Measurements from ENCODE around the gene FARSB.

FARSB gene

DNA sequence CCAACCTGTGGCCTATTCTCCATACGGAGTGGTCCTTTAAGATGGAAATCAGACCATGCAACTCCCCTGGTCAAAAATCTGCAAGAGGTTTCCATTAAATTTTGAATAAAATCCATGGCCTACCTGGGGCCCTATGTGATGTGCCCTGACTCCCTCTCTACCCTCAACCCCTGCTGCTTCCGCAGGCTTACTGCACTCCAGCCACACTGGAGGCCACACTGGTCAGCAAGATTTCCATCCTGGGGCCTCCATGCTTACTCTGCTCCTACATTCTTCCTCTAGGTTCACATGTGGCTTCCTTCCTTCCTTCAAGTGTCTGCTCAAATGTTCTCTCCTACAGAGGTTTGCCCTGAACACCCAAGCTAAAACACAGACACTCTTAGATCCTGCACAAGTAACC lies 40.6 kb downstream of the FARSB start:
- TF ChIP-seq, protein P1, sequence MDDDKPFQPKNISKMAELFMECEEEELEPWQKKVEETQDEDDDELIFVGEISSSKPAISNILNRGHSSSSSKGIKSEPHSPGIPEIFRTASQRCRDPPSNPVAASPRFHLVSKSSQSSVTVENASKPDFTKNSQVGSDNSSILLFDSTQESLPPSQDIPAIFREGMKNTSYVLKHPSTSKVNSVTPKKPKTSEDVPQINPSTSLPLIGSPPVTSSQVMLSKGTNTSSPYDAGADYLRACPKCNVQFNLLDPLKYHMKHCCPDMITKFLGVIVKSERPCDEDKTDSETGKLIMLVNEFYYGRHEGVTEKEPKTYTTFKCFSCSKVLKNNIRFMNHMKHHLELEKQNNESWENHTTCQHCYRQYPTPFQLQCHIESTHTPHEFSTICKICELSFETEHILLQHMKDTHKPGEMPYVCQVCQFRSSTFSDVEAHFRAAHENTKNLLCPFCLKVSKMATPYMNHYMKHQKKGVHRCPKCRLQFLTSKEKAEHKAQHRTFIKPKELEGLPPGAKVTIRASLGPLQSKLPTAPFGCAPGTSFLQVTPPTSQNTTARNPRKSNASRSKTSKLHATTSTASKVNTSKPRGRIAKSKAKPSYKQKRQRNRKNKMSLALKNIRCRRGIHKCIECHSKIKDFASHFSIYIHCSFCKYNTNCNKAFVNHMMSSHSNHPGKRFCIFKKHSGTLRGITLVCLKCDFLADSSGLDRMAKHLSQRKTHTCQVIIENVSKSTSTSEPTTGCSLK (tag by site-specific recombination; IDR thresholded peaks at IDR 0.05) = no peak
- TF ChIP-seq ZNF23 (tag by site-specific recombination; IDR thresholded peaks at IDR 0.05; ENCODE audit: borderline replicate concordance) = no peak
- TF ChIP-seq, protein P2, sequence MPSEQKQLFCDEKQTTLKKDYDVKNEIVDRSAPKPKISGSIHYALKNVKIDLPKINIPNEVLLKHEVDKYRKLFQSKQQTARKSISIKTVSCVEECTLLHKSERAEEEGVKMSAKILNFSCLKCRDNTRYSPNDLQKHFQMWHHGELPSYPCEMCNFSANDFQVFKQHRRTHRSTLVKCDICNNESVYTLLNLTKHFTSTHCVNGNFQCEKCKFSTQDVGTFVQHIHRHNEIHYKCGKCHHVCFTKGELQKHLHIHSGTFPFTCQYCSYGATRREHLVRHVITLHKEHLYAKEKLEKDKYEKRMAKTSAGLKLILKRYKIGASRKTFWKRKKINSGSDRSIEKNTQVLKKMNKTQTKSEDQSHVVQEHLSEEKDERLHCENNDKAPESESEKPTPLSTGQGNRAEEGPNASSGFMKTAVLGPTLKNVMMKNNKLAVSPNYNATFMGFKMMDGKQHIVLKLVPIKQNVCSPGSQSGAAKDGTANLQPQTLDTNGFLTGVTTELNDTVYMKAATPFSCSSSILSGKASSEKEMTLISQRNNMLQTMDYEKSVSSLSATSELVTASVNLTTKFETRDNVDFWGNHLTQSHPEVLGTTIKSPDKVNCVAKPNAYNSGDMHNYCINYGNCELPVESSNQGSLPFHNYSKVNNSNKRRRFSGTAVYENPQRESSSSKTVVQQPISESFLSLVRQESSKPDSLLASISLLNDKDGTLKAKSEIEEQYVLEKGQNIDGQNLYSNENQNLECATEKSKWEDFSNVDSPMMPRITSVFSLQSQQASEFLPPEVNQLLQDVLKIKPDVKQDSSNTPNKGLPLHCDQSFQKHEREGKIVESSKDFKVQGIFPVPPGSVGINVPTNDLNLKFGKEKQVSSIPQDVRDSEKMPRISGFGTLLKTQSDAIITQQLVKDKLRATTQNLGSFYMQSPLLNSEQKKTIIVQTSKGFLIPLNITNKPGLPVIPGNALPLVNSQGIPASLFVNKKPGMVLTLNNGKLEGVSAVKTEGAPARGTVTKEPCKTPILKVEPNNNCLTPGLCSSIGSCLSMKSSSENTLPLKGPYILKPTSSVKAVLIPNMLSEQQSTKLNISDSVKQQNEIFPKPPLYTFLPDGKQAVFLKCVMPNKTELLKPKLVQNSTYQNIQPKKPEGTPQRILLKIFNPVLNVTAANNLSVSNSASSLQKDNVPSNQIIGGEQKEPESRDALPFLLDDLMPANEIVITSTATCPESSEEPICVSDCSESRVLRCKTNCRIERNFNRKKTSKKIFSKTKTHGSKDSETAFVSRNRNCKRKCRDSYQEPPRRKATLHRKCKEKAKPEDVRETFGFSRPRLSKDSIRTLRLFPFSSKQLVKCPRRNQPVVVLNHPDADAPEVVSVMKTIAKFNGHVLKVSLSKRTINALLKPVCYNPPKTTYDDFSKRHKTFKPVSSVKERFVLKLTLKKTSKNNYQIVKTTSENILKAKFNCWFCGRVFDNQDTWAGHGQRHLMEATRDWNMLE (tag by site-specific recombination; conservative IDR thresholded peaks at IDR 0.05; ENCODE audit: low read depth) = no peak
- TF ChIP-seq, protein P3, sequence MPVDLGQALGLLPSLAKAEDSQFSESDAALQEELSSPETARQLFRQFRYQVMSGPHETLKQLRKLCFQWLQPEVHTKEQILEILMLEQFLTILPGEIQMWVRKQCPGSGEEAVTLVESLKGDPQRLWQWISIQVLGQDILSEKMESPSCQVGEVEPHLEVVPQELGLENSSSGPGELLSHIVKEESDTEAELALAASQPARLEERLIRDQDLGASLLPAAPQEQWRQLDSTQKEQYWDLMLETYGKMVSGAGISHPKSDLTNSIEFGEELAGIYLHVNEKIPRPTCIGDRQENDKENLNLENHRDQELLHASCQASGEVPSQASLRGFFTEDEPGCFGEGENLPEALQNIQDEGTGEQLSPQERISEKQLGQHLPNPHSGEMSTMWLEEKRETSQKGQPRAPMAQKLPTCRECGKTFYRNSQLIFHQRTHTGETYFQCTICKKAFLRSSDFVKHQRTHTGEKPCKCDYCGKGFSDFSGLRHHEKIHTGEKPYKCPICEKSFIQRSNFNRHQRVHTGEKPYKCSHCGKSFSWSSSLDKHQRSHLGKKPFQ (tag by site-specific recombination; IDR thresholded peaks at IDR 0.05) = no peak
- TF ChIP-seq ZFP69B (tag by site-specific recombination; IDR thresholded peaks at IDR 0.05) = no peak
- TF ChIP-seq ZNF221 (tag by site-specific recombination; IDR thresholded peaks at IDR 0.05; ENCODE audit: borderline replicate concordance) = no peak
- TF ChIP-seq, protein P4, sequence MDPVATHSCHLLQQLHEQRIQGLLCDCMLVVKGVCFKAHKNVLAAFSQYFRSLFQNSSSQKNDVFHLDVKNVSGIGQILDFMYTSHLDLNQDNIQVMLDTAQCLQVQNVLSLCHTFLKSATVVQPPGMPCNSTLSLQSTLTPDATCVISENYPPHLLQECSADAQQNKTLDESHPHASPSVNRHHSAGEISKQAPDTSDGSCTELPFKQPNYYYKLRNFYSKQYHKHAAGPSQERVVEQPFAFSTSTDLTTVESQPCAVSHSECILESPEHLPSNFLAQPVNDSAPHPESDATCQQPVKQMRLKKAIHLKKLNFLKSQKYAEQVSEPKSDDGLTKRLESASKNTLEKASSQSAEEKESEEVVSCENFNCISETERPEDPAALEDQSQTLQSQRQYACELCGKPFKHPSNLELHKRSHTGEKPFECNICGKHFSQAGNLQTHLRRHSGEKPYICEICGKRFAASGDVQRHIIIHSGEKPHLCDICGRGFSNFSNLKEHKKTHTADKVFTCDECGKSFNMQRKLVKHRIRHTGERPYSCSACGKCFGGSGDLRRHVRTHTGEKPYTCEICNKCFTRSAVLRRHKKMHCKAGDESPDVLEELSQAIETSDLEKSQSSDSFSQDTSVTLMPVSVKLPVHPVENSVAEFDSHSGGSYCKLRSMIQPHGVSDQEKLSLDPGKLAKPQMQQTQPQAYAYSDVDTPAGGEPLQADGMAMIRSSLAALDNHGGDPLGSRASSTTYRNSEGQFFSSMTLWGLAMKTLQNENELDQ (tag by site-specific recombination; IDR thresholded peaks at IDR 0.05; ENCODE audit: low read depth) = no peak
- no peak for TF ChIP-seq ZNF555 (tag by site-specific recombination; conservative IDR thresholded peaks at IDR 0.05)
- TF ChIP-seq ZBTB17 (tag by site-specific recombination; IDR thresholded peaks at IDR 0.05) = no peak
- no peak for TF ChIP-seq PRDM1 (tag by site-specific recombination; IDR thresholded peaks at IDR 0.05)
- TF ChIP-seq, protein P5, sequence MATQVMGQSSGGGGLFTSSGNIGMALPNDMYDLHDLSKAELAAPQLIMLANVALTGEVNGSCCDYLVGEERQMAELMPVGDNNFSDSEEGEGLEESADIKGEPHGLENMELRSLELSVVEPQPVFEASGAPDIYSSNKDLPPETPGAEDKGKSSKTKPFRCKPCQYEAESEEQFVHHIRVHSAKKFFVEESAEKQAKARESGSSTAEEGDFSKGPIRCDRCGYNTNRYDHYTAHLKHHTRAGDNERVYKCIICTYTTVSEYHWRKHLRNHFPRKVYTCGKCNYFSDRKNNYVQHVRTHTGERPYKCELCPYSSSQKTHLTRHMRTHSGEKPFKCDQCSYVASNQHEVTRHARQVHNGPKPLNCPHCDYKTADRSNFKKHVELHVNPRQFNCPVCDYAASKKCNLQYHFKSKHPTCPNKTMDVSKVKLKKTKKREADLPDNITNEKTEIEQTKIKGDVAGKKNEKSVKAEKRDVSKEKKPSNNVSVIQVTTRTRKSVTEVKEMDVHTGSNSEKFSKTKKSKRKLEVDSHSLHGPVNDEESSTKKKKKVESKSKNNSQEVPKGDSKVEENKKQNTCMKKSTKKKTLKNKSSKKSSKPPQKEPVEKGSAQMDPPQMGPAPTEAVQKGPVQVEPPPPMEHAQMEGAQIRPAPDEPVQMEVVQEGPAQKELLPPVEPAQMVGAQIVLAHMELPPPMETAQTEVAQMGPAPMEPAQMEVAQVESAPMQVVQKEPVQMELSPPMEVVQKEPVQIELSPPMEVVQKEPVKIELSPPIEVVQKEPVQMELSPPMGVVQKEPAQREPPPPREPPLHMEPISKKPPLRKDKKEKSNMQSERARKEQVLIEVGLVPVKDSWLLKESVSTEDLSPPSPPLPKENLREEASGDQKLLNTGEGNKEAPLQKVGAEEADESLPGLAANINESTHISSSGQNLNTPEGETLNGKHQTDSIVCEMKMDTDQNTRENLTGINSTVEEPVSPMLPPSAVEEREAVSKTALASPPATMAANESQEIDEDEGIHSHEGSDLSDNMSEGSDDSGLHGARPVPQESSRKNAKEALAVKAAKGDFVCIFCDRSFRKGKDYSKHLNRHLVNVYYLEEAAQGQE (tag by site-specific recombination; IDR thresholded peaks at IDR 0.05) = no peak
- no peak for TF ChIP-seq ZNF626 (tag by site-specific recombination; IDR thresholded peaks at IDR 0.05)
- no peak for TF ChIP-seq ZNF248 (tag by site-specific recombination; IDR thresholded peaks at IDR 0.05)
- no peak overlapping the region for H3K4me3 ChIP-seq (ENCODE audit: low read depth, low read length)
- H3K36me3 ChIP-seq (ENCODE audit: control insufficient read depth in 2 of 2, insufficient read depth in 1 of 2, low read length in 2 of 2) = peaks cover 48 to 67% of the 10 kb centered on the region in 2 experiments
- H3K9me3 ChIP-seq (ENCODE audit: control insufficient read depth, insufficient read depth, low read depth, low read length) = no peaks in the 10 kb centered on the region
- no peaks in the 10 kb centered on the region for H3K4me1 ChIP-seq (ENCODE audit: control insufficient read depth, insufficient read depth, low read length)
- no peak overlapping the region for H3K27ac ChIP-seq (ENCODE audit: extremely low read depth, low read depth, low read length)
- CTCF ChIA-PET = interaction anchor here (0.5 to 3.0 kb wide), 6 partner anchors 33 to 591 kb away, joined by 3 to 18 read pairs (median 6); no protein-coding TSS in a partner anchor
- POLR2A ChIA-PET = no interaction called here

All from HEK293 (cell line).